Left renal cortex interstitium (tissue), 4 donors: Measurements from ENCODE around the gene INPPL1. TPM values are rescaled to one million over a fixed set of nuclear protein-coding genes. Genes with fewer than 3 reads are reported as not detected.

Source experiments
- DNase-seq, 4 donors: peaks; one replicate each; pipeline ENCODE4 v3.0.0-alpha.2; 2013; ENCODE audit warnings: low read depth in 4 of 4, low spot score in 2 of 4, missing footprints in 1 of 4
- polyA plus RNA-seq, 4 donors: library from polyadenylated mRNA; unstranded; fragments of 120-200 nt; gene quantifications; one replicate each; pipeline ENCODE4 v1.2.1, GENCODE V29; 2013; ENCODE audit not compliant: insufficient read length in 4 of 4

Gene INPPL1
- polyA plus RNA-seq, 4 donors: 123 to 218 (median 160) TPM

- no peak for DNase-seq
Observed at GRCh38 chr11:72217841-72218240, 6.7 kb upstream of the INPPL1 start.

- DNase-seq: no peak
Observed at GRCh38 chr11:72218251-72218745, 6.3 kb upstream of the INPPL1 start.

- no peak for DNase-seq
Observed at GRCh38 chr11:72220696-72221363, 3.7 kb upstream of the INPPL1 start.

GRCh38 chr11:72221386-72222075, 3.0 kb upstream of the INPPL1 start:
- no peak for DNase-seq

GRCh38 chr11:72222106-72222891, 2.3 kb upstream of the INPPL1 start:
- no peak for DNase-seq

- DNase-seq: peak; percentile 81 to 95 (median 91)
Observed at GRCh38 chr11:72222907-72223614, 1.5 kb upstream of the INPPL1 start.

- peak in 3 of 4 donors; percentile 60 to 67 (median 63) for DNase-seq
Observed at GRCh38 chr11:72223615-72224563, 678 bp upstream of the INPPL1 start.

- no peak for DNase-seq
Observed at GRCh38 chr11:72225411-72225951, 914 bp downstream of the INPPL1 start.

GRCh38 chr11:72226701-72227100, 2.1 kb downstream of the INPPL1 start:
- no peak for DNase-seq

GRCh38 chr11:72227316-72228228, 3.0 kb downstream of the INPPL1 start:
- DNase-seq: no peak

- no peak for DNase-seq
Observed at GRCh38 chr11:72228229-72228843, 3.8 kb downstream of the INPPL1 start.

GRCh38 chr11:72228844-72229231, 4.3 kb downstream of the INPPL1 start:
- DNase-seq: no peak

- DNase-seq: no peak
Observed at GRCh38 chr11:72229336-72229924, 4.9 kb downstream of the INPPL1 start.

GRCh38 chr11:72229925-72230763, 5.6 kb downstream of the INPPL1 start:
- DNase-seq: no peak

GRCh38 chr11:72230764-72231365, 6.3 kb downstream of the INPPL1 start:
- DNase-seq: no peak
